ENCODE data around the gene OSBPL1A.
A peak's percentile ranks its signal among the peaks of the same experiment; 100 is the strongest.
"Not testable (repeated sequence)": the region's sequence is repeated elsewhere in the genome, so short reads cannot be mapped to it uniquely, and the experiment has no call there.

The OSBPL1A gene

GRCh38 chr18:24176727-24177416, 220.8 kb downstream of the OSBPL1A start:
- DNase-seq, result peak; percentile 57 to 96 (median 86)
- intact Hi-C loops (cut with DNase I), result loop anchor here (5.0 kb wide), 1 partner anchor 95 kb away; no protein-coding TSS in a partner anchor

GRCh38 chr18:24173997-24174396, 223.6 kb downstream of the OSBPL1A start:
- intact Hi-C loops (cut with DNase I), result no loop called here
- DNase-seq, result no peak

GRCh38 chr18:24170360-24170759, 227.3 kb downstream of the OSBPL1A start:
- no peak for DNase-seq
- intact Hi-C loops (cut with DNase I), result no loop called here

- DNase-seq, result no peak
- intact Hi-C loops (cut with DNase I), result no loop called here
Measured at GRCh38 chr18:24168496-24168895, 229.1 kb downstream of the OSBPL1A start.

- intact Hi-C loops (cut with DNase I), result no loop called here
- no peak for DNase-seq
Measured at GRCh38 chr18:24161304-24161703, 236.3 kb downstream of the OSBPL1A start.

- intact Hi-C loops (cut with DNase I), result no loop called here
Measured at GRCh38 chr18:24160086-24160485, 237.5 kb downstream of the OSBPL1A start.

GRCh38 chr18:24157855-24158254, 239.8 kb downstream of the OSBPL1A start:
- intact Hi-C loops (cut with DNase I), result no loop called here
- peak in 1 of 42 donors; percentile 27 for DNase-seq

More at GRCh38 chr18:24160086-24160485, 237.5 kb downstream of the OSBPL1A start:
- no peak for DNase-seq

GRCh38 chr18:24153397-24153796, 244.2 kb downstream of the OSBPL1A start:
- DNase-seq, result no peak
- intact Hi-C loops (cut with DNase I), result no loop called here

GRCh38 chr18:24149591-24149990, 248.0 kb downstream of the OSBPL1A start:
- DNase-seq; intact Hi-C loops (cut with DNase I): not testable (repeated sequence)

GRCh38 chr18:24142376-24142775, 255.2 kb downstream of the OSBPL1A start:
- intact Hi-C loops (cut with DNase I), result no loop called here
- DNase-seq, result no peak

- no peak for DNase-seq
- intact Hi-C loops (cut with DNase I), result no loop called here
Measured at GRCh38 chr18:24140697-24141096, 256.9 kb downstream of the OSBPL1A start.

GRCh38 chr18:24138789-24139616, 258.6 kb downstream of the OSBPL1A start, which contains the start of gene CABYR:
Gene CABYR (plus strand): TSS chr18:24139062. CDS start chr18:24143115, 4,053 bp downstream.
- DNase-seq, result peak; percentile 74 to 95 (median 90)
- intact Hi-C loops (cut with DNase I), result no loop called here

GRCh38 chr18:24138409-24138788, 259.2 kb downstream of the OSBPL1A start:
- intact Hi-C loops (cut with DNase I), result no loop called here
- no peak for DNase-seq

- intact Hi-C loops (cut with DNase I), result no loop called here
- no peak for DNase-seq
Measured at GRCh38 chr18:24136967-24137373, 260.7 kb downstream of the OSBPL1A start.

- DNase-seq, result no peak
- intact Hi-C loops (cut with DNase I), result no loop called here
Measured at GRCh38 chr18:24130494-24130893, 267.1 kb downstream of the OSBPL1A start.

- no peak for DNase-seq
- intact Hi-C loops (cut with DNase I), result no loop called here
Measured at GRCh38 chr18:24128700-24129099, 268.9 kb downstream of the OSBPL1A start.

- no peak for DNase-seq
- intact Hi-C loops (cut with DNase I), result no loop called here
Measured at GRCh38 chr18:24127735-24128134, 269.9 kb downstream of the OSBPL1A start.

GRCh38 chr18:24126155-24126961, 271.3 kb downstream of the OSBPL1A start:
- intact Hi-C loops (cut with DNase I), result no loop called here

GRCh38 chr18:24121625-24122024, 276.0 kb downstream of the OSBPL1A start:
- no peak for DNase-seq
- intact Hi-C loops (cut with DNase I), result no loop called here

More at GRCh38 chr18:24126155-24126961, 271.3 kb downstream of the OSBPL1A start:
- no peak for DNase-seq

Measured in head of caudate nucleus (tissue), 42 donors.